A673 (cell line): ENCODE results near the gene NRXN3.

ENCODE experiments used
- CTCF ChIP-seq: fragments of 300-800, 200-600 bp; sonication (generic); conservative IDR thresholded peaks from 2 replicates; pipeline ENCODE4 v1.5.1; 2017; ENCODE audit warnings: low read depth, mild to moderate bottlenecking, antibody characterized with exemption, low read length, moderate library complexity, mixed read lengths
- EZH2 ChIP-seq: fragments of 200-600 bp; sonication (generic); IDR thresholded peaks from 2 replicates; pipeline ENCODE4 v1.6.1; 2017; ENCODE audit warnings: borderline replicate concordance, low read depth, mild to moderate bottlenecking, mixed read lengths, antibody characterized with exemption, low read length; ENCODE audit not compliant: poor library complexity, severe bottlenecking

GRCh38 chr14:79064214-79064613 is 894.0 kb downstream of the NRXN3 start:
- no peak for TF ChIP-seq CTCF
- TF ChIP-seq EZH2 = no peak
